GM04504 (cell line): ENCODE data around the gene KLHL29.

ENCODE experiments used
- DNase-seq: peaks from one replicate; pipeline ENCODE4 v3.0.0-alpha.2; 2012; ENCODE audit warnings: low read depth

The KLHL29 gene

GRCh38 chr2:23493846-23494245 lies 108.9 kb downstream of the KLHL29 start:
- DNase-seq: no peak

- DNase-seq: no peak
Measured at GRCh38 chr2:23494286-23494685, 109.3 kb downstream of the KLHL29 start.

GRCh38 chr2:23495661-23496114 lies 110.7 kb downstream of the KLHL29 start:
- no peak for DNase-seq

- DNase-seq: no peak
Measured at GRCh38 chr2:23496456-23496855, 111.5 kb downstream of the KLHL29 start.

GRCh38 chr2:23497063-23497462 lies 112.1 kb downstream of the KLHL29 start:
- DNase-seq: no peak

GRCh38 chr2:23497536-23497935 lies 112.6 kb downstream of the KLHL29 start:
- no peak for DNase-seq

- no peak for DNase-seq
Measured at GRCh38 chr2:23498943-23499342, 114.0 kb downstream of the KLHL29 start.

GRCh38 chr2:23499439-23499838 lies 114.5 kb downstream of the KLHL29 start:
- no peak for DNase-seq

GRCh38 chr2:23500836-23501235 lies 115.9 kb downstream of the KLHL29 start:
- no peak for DNase-seq

GRCh38 chr2:23502096-23502495 lies 117.1 kb downstream of the KLHL29 start:
- no peak for DNase-seq

GRCh38 chr2:23503097-23503496 lies 118.1 kb downstream of the KLHL29 start:
- no peak for DNase-seq

GRCh38 chr2:23503682-23504081 lies 118.7 kb downstream of the KLHL29 start:
- DNase-seq: no peak

- DNase-seq: no peak
Measured at GRCh38 chr2:23504591-23504990, 119.6 kb downstream of the KLHL29 start.

GRCh38 chr2:23505218-23505983 lies 120.4 kb downstream of the KLHL29 start:
- no peak for DNase-seq

- DNase-seq: no peak
Measured at GRCh38 chr2:23505984-23506380, 121.0 kb downstream of the KLHL29 start.

GRCh38 chr2:23506531-23507266 lies 121.7 kb downstream of the KLHL29 start:
- no peak for DNase-seq

- no peak for DNase-seq
Measured at GRCh38 chr2:23507267-23508065, 122.5 kb downstream of the KLHL29 start.

GRCh38 chr2:23508066-23508390 lies 123.0 kb downstream of the KLHL29 start:
- no peak for DNase-seq

GRCh38 chr2:23509103-23509502 lies 124.1 kb downstream of the KLHL29 start:
- DNase-seq: no peak

GRCh38 chr2:23509596-23510292 lies 124.8 kb downstream of the KLHL29 start:
- no peak for DNase-seq

GRCh38 chr2:23510471-23510870 lies 125.5 kb downstream of the KLHL29 start:
- no peak for DNase-seq

GRCh38 chr2:23512778-23513177 lies 127.8 kb downstream of the KLHL29 start:
- DNase-seq: no peak
